Heart right ventricle (tissue), 16 donors: ENCODE results near the gene RNF144A. TPM values are rescaled to one million over a fixed set of nuclear protein-coding genes. Genes with fewer than 3 reads are reported as not detected.
A peak's percentile ranks its signal among the peaks of the same experiment; 100 is the strongest.

Source experiments
- ATAC-seq, 8 donors: fragments of 200-7000 bp; cut with Tn5 transposase; one replicate each; pipeline ENCODE4 v1.9.1; 2020; ENCODE audit warnings: mild to moderate bottlenecking in 8 of 8, moderate library complexity in 8 of 8, moderate number of reproducible peaks in 1 of 8
- DNase-seq, 2 donors: peaks; one replicate each; pipeline ENCODE4 v3.0.0-alpha.2; 2020
- H3K27ac ChIP-seq, 10 donors: fragments of 200-600 bp; sonication (generic) in 2 of 10; one replicate each; pipeline versions ENCODE4 v1.5.0 to v1.8.0; 2020 to 2022; ENCODE audit warnings: mild to moderate bottlenecking in 3 of 10
- H3K27me3 ChIP-seq, 7 donors: fragments of 200-600 bp; one replicate each; pipeline ENCODE4 v1.8.0; 2021 to 2022; ENCODE audit warnings: mild to moderate bottlenecking in 2 of 7
- H3K36me3 ChIP-seq, 9 donors: fragments of 200-600 bp; sonication (generic) in 1 of 9; one replicate each; pipeline versions ENCODE4 v1.5.0 to v1.8.0; 2020 to 2022; ENCODE audit warnings: mild to moderate bottlenecking in 2 of 9
- H3K4me1 ChIP-seq, 9 donors: fragments of 200-600 bp; sonication (generic) in 1 of 9; one replicate each; pipeline versions ENCODE4 v1.5.0 to v1.8.0; 2020 to 2022; ENCODE audit warnings: mild to moderate bottlenecking in 4 of 9
- H3K4me3 ChIP-seq, 10 donors: fragments of 200-600 bp; sonication (generic) in 2 of 10; one replicate each; pipeline versions ENCODE4 v1.5.0 to v1.8.0; 2020 to 2022; ENCODE audit warnings: mild to moderate bottlenecking in 7 of 10, moderate library complexity in 2 of 10
- H3K9me3 ChIP-seq, 11 donors: fragments of 200-600 bp in 10 of 11; sonication (generic) in 2 of 11; one replicate each; pipeline versions ENCODE4 v1.5.0 to v1.8.0; 2013 to 2022; ENCODE audit warnings: mild to moderate bottlenecking in 2 of 11, control low read depth in 1 of 11, moderate library complexity in 1 of 11
- CTCF ChIP-seq, 9 donors: fragments of 200-600 bp; sonication (generic) in 2 of 9; IDR thresholded peaks; one replicate each; pipeline versions ENCODE4 v1.5.0 to v1.8.0; 2021 to 2022; ENCODE audit warnings: antibody characterized with exemption in 9 of 9, mild to moderate bottlenecking in 5 of 9, moderate library complexity in 1 of 9
- WGBS, 2 donors: extraction: QIAGEN DNeasy Blood & Tissue Kit; methylation state at CpG; one replicate each; pipeline ENCODE4 v1.1.7; 2013; ENCODE audit warnings: inconsistent platforms in 1 of 2; 5-methylcytosine and 5-hydroxymethylcytosine counted together
- intact Hi-C, 10 donors: fragments of 100-400 bp; cut with DNase I; formaldehyde crosslinking; loops; one replicate each; pipeline versions ENCODE4 v1.11.1 to v1.14.2; 2022
- polyA plus RNA-seq, 2 donors: library from polyadenylated mRNA; stranded (reverse); fragments of 200-250 nt; gene quantifications; one replicate each; pipeline ENCODE4 v1.2.3, GENCODE V29; 2013
- total RNA-seq, 10 donors: library from RNA; stranded (reverse); fragmentation: NEBNext Ultra II Directional in 3 of 10; extraction: Animal tissue kit (Norgen Biotek cat#: 25700) in 3 of 10; gene quantifications; one replicate each; pipeline versions ENCODE4 v1.2.1 to v1.2.4, GENCODE V29; 2021 to 2023
- donor health status: Arrhythmogenic right ventricular cardiomyopathy.
- donor health status: ischemic (EF 13 %, LVEDD 7.1; RV severe dilation, severe dysfunction).
- donor health status: healthy with polysubstance abuse.
- donor health status: DM: no; HTN: yes; CAD: no.
- donor health status: DM: no; HTN: no; CAD: no.
- donor health status: ischemic (EF 25% LVEDD 6.9; RV normal size, moderate dysfunction).
- donor health status: ischemic (EF 25% LVEDD 5.7; RV mildly dilated, moderate dysfunction).
- donor health status: healthy.
- donor health status: DM: yes; HTN: yes; CAD: no.
- donor health status: Ischemic cardiomyopathy.
- donor health status: ischemic (EF 35%, LVEDD 5.7; RV mildly dilated, moderate dysfunction).
- donor health status: nonischemic (EF 11% LVEDD 7.7; RV severe dilation, severe dysfunction).
- donor health status: DM: yes; HTN: yes; CAD: no.
- donor health status: PGD.
- donor health status: ischemic (EF 29% LVEDD 5.4; RV normal size, mild dysfunction).
- donor health status: nonischemic (EF 23%, LVEDD 6.1; RV moderate dilation, normal function).

RNF144A gene
- total and polyA plus RNA-seq, 12 donors: 3.6 to 19.7 (median 11.6) TPM

- no peak for DNase-seq
- TF ChIP-seq CTCF (IDR thresholded peaks at IDR 0.05): no peak
- peak in 1 of 8 donors; percentile 61 for ATAC-seq
Measured at GRCh38 chr2:6944555-6944954, 27.3 kb downstream of the RNF144A start.

GRCh38 chr2:6945087-6945813 is 28.0 kb downstream of the RNF144A start:
- Histone ChIP-seq H3K9me3 (no peaks in the 10 kb centered on the region), H3K4me1 (peaks cover 0 to 36% (median 23%) of the 10 kb centered on the region in 9 donors), H3K27ac (peak overlapping the region in 8 of 10 donors; percentile 8 to 56 (median 32)), H3K36me3 (peaks cover 0 to 43% (median 5%) of the 10 kb centered on the region in 9 donors), H3K27me3 (no peaks in the 10 kb centered on the region), H3K4me3 (no peak overlapping the region)
- WGBS, 2 donors: 76 to 87% methylated on average over 9 of the region's 9 CpGs
- ATAC-seq (no peak), DNase-seq (no peak)
- intact Hi-C loops: no loop called here
- TF ChIP-seq CTCF (IDR thresholded peaks at IDR 0.05): no peak

More at GRCh38 chr2:6944555-6944954, 27.3 kb downstream of the RNF144A start:
- WGBS, 2 donors: 77 to 80% methylated on average over 5 of the region's 5 CpGs
- no peak overlapping the region for H3K4me3 ChIP-seq
- intact Hi-C loops: no loop called here
- peaks cover 0 to 43% (median 5%) of the 10 kb centered on the region in 9 donors for H3K36me3 ChIP-seq
- H3K27me3 ChIP-seq: no peaks in the 10 kb centered on the region
- H3K27ac ChIP-seq: peak overlapping the region in 8 of 10 donors; percentile 8 to 56 (median 32)
- no peaks in the 10 kb centered on the region for H3K9me3 ChIP-seq
- H3K4me1 ChIP-seq: peaks cover 0 to 34% (median 23%) of the 10 kb centered on the region in 9 donors

GRCh38 chr2:6945821-6946220 is 28.6 kb downstream of the RNF144A start:
- no peaks in the 10 kb centered on the region for H3K27me3 ChIP-seq
- DNase-seq: no peak
- no peaks in the 10 kb centered on the region for H3K9me3 ChIP-seq
- H3K4me1 ChIP-seq: peaks cover 0 to 36% (median 23%) of the 10 kb centered on the region in 9 donors
- ATAC-seq: no peak
- no peak for TF ChIP-seq CTCF (IDR thresholded peaks at IDR 0.05)
- intact Hi-C loops: no loop called here
- H3K27ac ChIP-seq: peak overlapping the region in 6 of 10 donors; percentile 13 to 56 (median 45)
- H3K4me3 ChIP-seq: no peak overlapping the region
- peaks cover 0 to 39% (median 5%) of the 10 kb centered on the region in 9 donors for H3K36me3 ChIP-seq

GRCh38 chr2:6946722-6947121 is 29.5 kb downstream of the RNF144A start:
- intact Hi-C loops: no loop called here
- no peak overlapping the region for H3K4me3 ChIP-seq
- H3K27ac ChIP-seq: peak overlapping the region in 1 of 10 donors; percentile 12
- no peaks in the 10 kb centered on the region for H3K27me3 ChIP-seq
- H3K36me3 ChIP-seq: peaks cover 0 to 30% (median 2%) of the 10 kb centered on the region in 9 donors
- H3K9me3 ChIP-seq: no peaks in the 10 kb centered on the region
- no peak for TF ChIP-seq CTCF (IDR thresholded peaks at IDR 0.05)
- DNase-seq (no peak), ATAC-seq (no peak)
- peaks cover 0 to 40% (median 23%) of the 10 kb centered on the region in 9 donors for H3K4me1 ChIP-seq
- WGBS, 2 donors: 89 to 91% methylated on average over 2 of the region's 2 CpGs
